ENCODE measurements around the gene ZCWPW2. TPM values are rescaled to one million over a fixed set of nuclear protein-coding genes. Genes with fewer than 3 reads are reported as not detected.

Gene ZCWPW2
- total RNA-seq = 0.34 and 0.78 TPM in 2 replicates

GRCh38 chr3:28348629-28349468, at the start of gene ZCWPW2, which contains the start of gene AZI2:
Gene ZCWPW2, plus strand, starts transcription at chr3:28348721. Its CDS starts 64,348 bp downstream, at chr3:28413069.
Gene AZI2, minus strand, starts transcription at chr3:28348824. Its CDS starts 8,207 bp downstream, at chr3:28340617.

Other genes with a start within 250 kb of the ZCWPW2 start
- gene CMC1, start 107.1 kb upstream of the ZCWPW2 start, total RNA-seq = 3.4 and 4.9 TPM in 2 replicates
- gene AZI2, start 103 bp downstream of the ZCWPW2 start, total RNA-seq = 109 and 183 TPM in 2 replicates

Data from nasal cavity respiratory epithelium epithelial cell of viscerocranial mucosa (primary cell).